HEK293 (cell line): ENCODE results near the gene PIEZO1.

ENCODE experiments used
- CTCF ChIA-PET: fragments of 350-600 bp; formaldehyde crosslinking; extraction: SDS; loops from one replicate; lab custom pipeline; 2021; ENCODE audit warnings: antibody characterized with exemption; lab: Yijun Ruan, JAX
- POLR2A ChIA-PET: fragments of 300-600 bp; formaldehyde crosslinking; extraction: SDS; loops from one replicate; lab custom pipeline; 2020; ENCODE audit warnings: antibody characterized with exemption, inconsistent platforms; lab: Yijun Ruan, JAX
- H3K27ac ChIP-seq: fragments of 200-500 bp; sonication (Bioruptor generic); 2 replicates; pipeline ENCODE4 v1.5.1; 2014; ENCODE audit warnings: low read depth, low read length, control low read depth, inconsistent platforms; ENCODE audit errors: extremely low read depth
- H3K36me3 ChIP-seq, 2 experiments: fragments of 200-500 bp in 1 of 2; sonication (Bioruptor generic) in 1 of 2; 1 replicate in 1 of 2; 2 replicates in 1 of 2; pipeline ENCODE4 v1.5.1; 2014 to 2017; ENCODE audit warnings: inconsistent platforms in 2 of 2, low read length in 2 of 2; ENCODE audit not compliant: control insufficient read depth in 2 of 2, insufficient read depth in 1 of 2
- H3K4me1 ChIP-seq: fragments of 200-500 bp; sonication (Bioruptor generic); 2 replicates; pipeline ENCODE4 v1.5.1; 2014; ENCODE audit warnings: mild to moderate bottlenecking, low read length, inconsistent platforms; ENCODE audit not compliant: control insufficient read depth, insufficient read depth
- H3K4me3 ChIP-seq: 2 replicates; pipeline ENCODE4 v1.5.1; 2011; ENCODE audit warnings: low read depth, mild to moderate bottlenecking, control low read depth, low read length, moderate library complexity
- H3K9me3 ChIP-seq: fragments of 200-500 bp; sonication (Bioruptor generic); 2 replicates; pipeline ENCODE4 v1.5.1; 2014; ENCODE audit warnings: low read depth, low read length, inconsistent platforms; ENCODE audit not compliant: control insufficient read depth, insufficient read depth
- CTCF ChIP-seq: fragments of 450-650 bp; formaldehyde crosslinking; IDR thresholded peaks from 2 replicates; pipeline ENCODE4 v1.5.1; 2016; ENCODE audit warnings: missing biosample characterization, missing genetic modification characterization
- MEIS1 ChIP-seq: sonication (generic); formaldehyde crosslinking; IDR thresholded peaks from 2 replicates; pipeline ENCODE4 v1.8.1; 2022; ENCODE audit warnings: missing genetic modification reagents, mild to moderate bottlenecking, borderline replicate concordance
- PRDM2 ChIP-seq: fragments of 450-650 bp; formaldehyde crosslinking; IDR thresholded peaks from 2 replicates; pipeline ENCODE4 v1.5.1; 2016; ENCODE audit warnings: missing biosample characterization, missing genetic modification characterization, borderline replicate concordance
- REPIN1 ChIP-seq: fragments of 450-650 bp; formaldehyde crosslinking; IDR thresholded peaks from 2 replicates; pipeline ENCODE4 v1.5.1; 2017; ENCODE audit warnings: missing biosample characterization, missing genetic modification characterization, low read depth
- ZFP41 ChIP-seq: fragments of 450-650 bp; formaldehyde crosslinking; IDR thresholded peaks from 2 replicates; pipeline ENCODE4 v1.5.1; 2016; ENCODE audit warnings: missing biosample characterization, missing genetic modification characterization, borderline replicate concordance
- ZNF248 ChIP-seq: fragments of 450-650 bp; formaldehyde crosslinking; IDR thresholded peaks from 2 replicates; pipeline ENCODE4 v1.5.1; 2017; ENCODE audit warnings: missing biosample characterization, missing genetic modification characterization
- ZNF266 ChIP-seq: fragments of 450-650 bp; formaldehyde crosslinking; IDR thresholded peaks from 2 replicates; pipeline ENCODE4 v1.5.1; 2016; ENCODE audit warnings: missing biosample characterization, missing genetic modification characterization, low read depth
- ZNF362 ChIP-seq: fragments of 450-650 bp; formaldehyde crosslinking; IDR thresholded peaks from 2 replicates; pipeline ENCODE4 v1.5.1; 2016; ENCODE audit warnings: missing biosample characterization, missing genetic modification characterization
- ZNF37A ChIP-seq: fragments of 450-650 bp; IDR thresholded peaks from 2 replicates; pipeline ENCODE4 v1.5.1; 2018; ENCODE audit warnings: missing biosample characterization, missing genetic modification characterization
- ZNF473 ChIP-seq: fragments of 450-650 bp; formaldehyde crosslinking; IDR thresholded peaks from 2 replicates; pipeline ENCODE4 v1.5.1; 2017; ENCODE audit warnings: missing biosample characterization, missing genetic modification characterization
- TF ChIP-seq, protein P1 (sequence below): fragments of 450-650 bp; formaldehyde crosslinking; IDR thresholded peaks from 2 replicates; pipeline ENCODE4 v1.5.1; 2016; ENCODE audit warnings: missing biosample characterization, missing genetic modification characterization
- TF ChIP-seq, protein P2 (sequence below): fragments of 450-650 bp; formaldehyde crosslinking; IDR thresholded peaks from 2 replicates; pipeline ENCODE4 v1.5.1; 2016; ENCODE audit warnings: missing biosample characterization, missing genetic modification characterization
- TF ChIP-seq, protein P3 (sequence below): fragments of 450-650 bp; formaldehyde crosslinking; IDR thresholded peaks from 2 replicates; pipeline ENCODE4 v1.5.1; 2016; ENCODE audit warnings: missing biosample characterization, missing genetic modification characterization
- TF ChIP-seq, protein P4 (sequence below): fragments of 450-650 bp; IDR thresholded peaks from 2 replicates; pipeline ENCODE4 v1.5.1; 2018; ENCODE audit warnings: missing biosample characterization, missing genetic modification characterization
- TF ChIP-seq, protein P5 (sequence below): fragments of 450-650 bp; formaldehyde crosslinking; IDR thresholded peaks from 2 replicates; pipeline ENCODE4 v1.5.1; 2016; ENCODE audit warnings: missing biosample characterization, missing genetic modification characterization

Gene PIEZO1

GRCh38 chr16:88814144-88814502 is 29.1 kb upstream of the PIEZO1 start (continued):
- TF ChIP-seq CTCF (no peak), ZNF266 (tag by site-specific recombination) (no peak), MEIS1 (CRISPR knock-in tag) (no peak), REPIN1 (tag by site-specific recombination) (no peak)
- TF ChIP-seq, protein P1, sequence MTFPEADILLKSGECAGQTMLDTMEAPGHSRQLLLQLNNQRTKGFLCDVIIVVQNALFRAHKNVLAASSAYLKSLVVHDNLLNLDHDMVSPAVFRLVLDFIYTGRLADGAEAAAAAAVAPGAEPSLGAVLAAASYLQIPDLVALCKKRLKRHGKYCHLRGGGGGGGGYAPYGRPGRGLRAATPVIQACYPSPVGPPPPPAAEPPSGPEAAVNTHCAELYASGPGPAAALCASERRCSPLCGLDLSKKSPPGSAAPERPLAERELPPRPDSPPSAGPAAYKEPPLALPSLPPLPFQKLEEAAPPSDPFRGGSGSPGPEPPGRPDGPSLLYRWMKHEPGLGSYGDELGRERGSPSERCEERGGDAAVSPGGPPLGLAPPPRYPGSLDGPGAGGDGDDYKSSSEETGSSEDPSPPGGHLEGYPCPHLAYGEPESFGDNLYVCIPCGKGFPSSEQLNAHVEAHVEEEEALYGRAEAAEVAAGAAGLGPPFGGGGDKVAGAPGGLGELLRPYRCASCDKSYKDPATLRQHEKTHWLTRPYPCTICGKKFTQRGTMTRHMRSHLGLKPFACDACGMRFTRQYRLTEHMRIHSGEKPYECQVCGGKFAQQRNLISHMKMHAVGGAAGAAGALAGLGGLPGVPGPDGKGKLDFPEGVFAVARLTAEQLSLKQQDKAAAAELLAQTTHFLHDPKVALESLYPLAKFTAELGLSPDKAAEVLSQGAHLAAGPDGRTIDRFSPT (tag by site-specific recombination) = no peak

- POLR2A ChIA-PET = interaction anchor here (0.5 to 5.2 kb wide), 4 partner anchors 12 to 358 kb away, joined by 3 to 23 read pairs (median 4); partner anchors contain the start of genes GALNS and TRAPPC2L
- TF ChIP-seq, protein P2, sequence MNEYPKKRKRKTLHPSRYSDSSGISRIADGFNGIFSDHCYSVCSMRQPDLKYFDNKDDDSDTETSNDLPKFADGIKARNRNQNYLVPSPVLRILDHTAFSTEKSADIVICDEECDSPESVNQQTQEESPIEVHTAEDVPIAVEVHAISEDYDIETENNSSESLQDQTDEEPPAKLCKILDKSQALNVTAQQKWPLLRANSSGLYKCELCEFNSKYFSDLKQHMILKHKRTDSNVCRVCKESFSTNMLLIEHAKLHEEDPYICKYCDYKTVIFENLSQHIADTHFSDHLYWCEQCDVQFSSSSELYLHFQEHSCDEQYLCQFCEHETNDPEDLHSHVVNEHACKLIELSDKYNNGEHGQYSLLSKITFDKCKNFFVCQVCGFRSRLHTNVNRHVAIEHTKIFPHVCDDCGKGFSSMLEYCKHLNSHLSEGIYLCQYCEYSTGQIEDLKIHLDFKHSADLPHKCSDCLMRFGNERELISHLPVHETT = no peak
- TF ChIP-seq ZNF37A (tag by site-specific recombination) = no peak
- no peak for TF ChIP-seq ZNF248 (tag by site-specific recombination)
- TF ChIP-seq ZFP41 = no peak
- TF ChIP-seq ZNF362 (tag by site-specific recombination) = no peak
- TF ChIP-seq, protein P3, sequence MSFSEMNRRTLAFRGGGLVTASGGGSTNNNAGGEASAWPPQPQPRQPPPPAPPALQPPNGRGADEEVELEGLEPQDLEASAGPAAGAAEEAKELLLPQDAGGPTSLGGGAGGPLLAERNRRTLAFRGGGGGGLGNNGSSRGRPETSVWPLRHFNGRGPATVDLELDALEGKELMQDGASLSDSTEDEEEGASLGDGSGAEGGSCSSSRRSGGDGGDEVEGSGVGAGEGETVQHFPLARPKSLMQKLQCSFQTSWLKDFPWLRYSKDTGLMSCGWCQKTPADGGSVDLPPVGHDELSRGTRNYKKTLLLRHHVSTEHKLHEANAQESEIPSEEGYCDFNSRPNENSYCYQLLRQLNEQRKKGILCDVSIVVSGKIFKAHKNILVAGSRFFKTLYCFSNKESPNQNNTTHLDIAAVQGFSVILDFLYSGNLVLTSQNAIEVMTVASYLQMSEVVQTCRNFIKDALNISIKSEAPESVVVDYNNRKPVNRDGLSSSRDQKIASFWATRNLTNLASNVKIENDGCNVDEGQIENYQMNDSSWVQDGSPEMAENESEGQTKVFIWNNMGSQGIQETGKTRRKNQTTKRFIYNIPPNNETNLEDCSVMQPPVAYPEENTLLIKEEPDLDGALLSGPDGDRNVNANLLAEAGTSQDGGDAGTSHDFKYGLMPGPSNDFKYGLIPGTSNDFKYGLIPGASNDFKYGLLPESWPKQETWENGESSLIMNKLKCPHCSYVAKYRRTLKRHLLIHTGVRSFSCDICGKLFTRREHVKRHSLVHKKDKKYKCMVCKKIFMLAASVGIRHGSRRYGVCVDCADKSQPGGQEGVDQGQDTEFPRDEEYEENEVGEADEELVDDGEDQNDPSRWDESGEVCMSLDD (tag by site-specific recombination) = no peak
- no peak for TF ChIP-seq PRDM2 (tag by site-specific recombination)
- TF ChIP-seq, protein P4, sequence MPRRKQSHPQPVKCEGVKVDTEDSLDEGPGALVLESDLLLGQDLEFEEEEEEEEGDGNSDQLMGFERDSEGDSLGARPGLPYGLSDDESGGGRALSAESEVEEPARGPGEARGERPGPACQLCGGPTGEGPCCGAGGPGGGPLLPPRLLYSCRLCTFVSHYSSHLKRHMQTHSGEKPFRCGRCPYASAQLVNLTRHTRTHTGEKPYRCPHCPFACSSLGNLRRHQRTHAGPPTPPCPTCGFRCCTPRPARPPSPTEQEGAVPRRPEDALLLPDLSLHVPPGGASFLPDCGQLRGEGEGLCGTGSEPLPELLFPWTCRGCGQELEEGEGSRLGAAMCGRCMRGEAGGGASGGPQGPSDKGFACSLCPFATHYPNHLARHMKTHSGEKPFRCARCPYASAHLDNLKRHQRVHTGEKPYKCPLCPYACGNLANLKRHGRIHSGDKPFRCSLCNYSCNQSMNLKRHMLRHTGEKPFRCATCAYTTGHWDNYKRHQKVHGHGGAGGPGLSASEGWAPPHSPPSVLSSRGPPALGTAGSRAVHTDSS (tag by site-specific recombination) = no peak
- TF ChIP-seq, protein P5, sequence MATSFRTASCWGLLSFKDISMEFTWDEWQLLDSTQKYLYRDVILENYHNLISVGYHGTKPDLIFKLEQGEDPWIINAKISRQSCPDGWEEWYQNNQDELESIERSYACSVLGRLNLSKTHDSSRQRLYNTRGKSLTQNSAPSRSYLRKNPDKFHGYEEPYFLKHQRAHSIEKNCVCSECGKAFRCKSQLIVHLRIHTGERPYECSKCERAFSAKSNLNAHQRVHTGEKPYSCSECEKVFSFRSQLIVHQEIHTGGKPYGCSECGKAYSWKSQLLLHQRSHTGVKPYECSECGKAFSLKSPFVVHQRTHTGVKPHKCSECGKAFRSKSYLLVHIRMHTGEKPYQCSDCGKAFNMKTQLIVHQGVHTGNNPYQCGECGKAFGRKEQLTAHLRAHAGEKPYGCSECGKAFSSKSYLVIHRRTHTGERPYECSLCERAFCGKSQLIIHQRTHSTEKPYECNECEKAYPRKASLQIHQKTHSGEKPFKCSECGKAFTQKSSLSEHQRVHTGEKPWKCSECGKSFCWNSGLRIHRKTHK (tag by site-specific recombination) = no peak
- TF ChIP-seq ZNF473 (tag by site-specific recombination) = no peak
Observed at GRCh38 chr16:88813269-88814143, 28.5 kb upstream of the PIEZO1 start.

More at GRCh38 chr16:88813269-88814143, 28.5 kb upstream of the PIEZO1 start:
- CTCF ChIA-PET = interaction anchor here (1.1 to 5.1 kb wide), 3 partner anchors 44 to 357 kb away, joined by 3 to 19 read pairs (median 8); no protein-coding TSS in a partner anchor
- Histone ChIP-seq H3K4me3 (no peak overlapping the region), H3K9me3 (no peaks in the 10 kb centered on the region), H3K27ac (no peak overlapping the region), H3K4me1 (peaks cover 3% of the 10 kb centered on the region; the same call in 1 of the 2 replicates), H3K36me3 (peaks cover 0 to 26% of the 10 kb centered on the region in 2 experiments; a peak in 1 of 3 replicates)
